Measurements from ENCODE around the gene CENPM. TPM values are rescaled to one million over a fixed set of nuclear protein-coding genes. Genes with fewer than 3 reads are reported as not detected.

CENPM gene
- total and polyA plus RNA-seq, 2 experiments from 2014 or later, result 50.0 to 61.6 TPM

DNA sequence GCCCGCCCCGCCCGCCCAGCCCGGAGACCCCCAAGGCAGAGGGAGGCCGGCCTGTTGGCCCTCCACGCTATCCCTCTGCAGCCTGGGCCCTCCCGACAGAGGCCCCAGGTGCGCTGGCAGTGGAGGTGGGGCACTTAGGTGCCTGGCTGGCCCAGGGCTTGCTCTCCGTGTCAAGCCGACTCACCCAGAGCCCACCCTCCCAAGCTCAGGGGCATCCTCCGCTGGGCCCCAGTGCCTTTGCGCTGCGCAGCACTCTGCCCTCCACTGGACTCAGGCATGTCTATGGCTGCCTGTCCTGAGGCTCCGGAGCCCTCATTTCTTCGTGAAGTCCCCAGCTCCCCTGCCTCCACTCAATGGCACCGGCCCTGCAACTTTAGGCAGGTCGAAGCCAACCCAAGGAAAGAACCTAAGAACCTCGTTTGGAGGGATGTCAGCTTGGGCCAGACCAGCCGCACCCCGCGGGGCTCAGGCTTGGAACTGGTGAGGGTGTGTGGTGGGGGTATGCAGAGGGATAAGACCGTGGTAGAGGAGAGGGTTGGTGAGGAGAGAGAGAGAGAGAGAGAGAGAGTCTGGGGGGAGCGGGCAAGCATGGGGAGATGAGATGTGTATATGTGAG, 11.1 kb upstream of the CENPM start (continued):
- TF ChIP-seq, protein P1, sequence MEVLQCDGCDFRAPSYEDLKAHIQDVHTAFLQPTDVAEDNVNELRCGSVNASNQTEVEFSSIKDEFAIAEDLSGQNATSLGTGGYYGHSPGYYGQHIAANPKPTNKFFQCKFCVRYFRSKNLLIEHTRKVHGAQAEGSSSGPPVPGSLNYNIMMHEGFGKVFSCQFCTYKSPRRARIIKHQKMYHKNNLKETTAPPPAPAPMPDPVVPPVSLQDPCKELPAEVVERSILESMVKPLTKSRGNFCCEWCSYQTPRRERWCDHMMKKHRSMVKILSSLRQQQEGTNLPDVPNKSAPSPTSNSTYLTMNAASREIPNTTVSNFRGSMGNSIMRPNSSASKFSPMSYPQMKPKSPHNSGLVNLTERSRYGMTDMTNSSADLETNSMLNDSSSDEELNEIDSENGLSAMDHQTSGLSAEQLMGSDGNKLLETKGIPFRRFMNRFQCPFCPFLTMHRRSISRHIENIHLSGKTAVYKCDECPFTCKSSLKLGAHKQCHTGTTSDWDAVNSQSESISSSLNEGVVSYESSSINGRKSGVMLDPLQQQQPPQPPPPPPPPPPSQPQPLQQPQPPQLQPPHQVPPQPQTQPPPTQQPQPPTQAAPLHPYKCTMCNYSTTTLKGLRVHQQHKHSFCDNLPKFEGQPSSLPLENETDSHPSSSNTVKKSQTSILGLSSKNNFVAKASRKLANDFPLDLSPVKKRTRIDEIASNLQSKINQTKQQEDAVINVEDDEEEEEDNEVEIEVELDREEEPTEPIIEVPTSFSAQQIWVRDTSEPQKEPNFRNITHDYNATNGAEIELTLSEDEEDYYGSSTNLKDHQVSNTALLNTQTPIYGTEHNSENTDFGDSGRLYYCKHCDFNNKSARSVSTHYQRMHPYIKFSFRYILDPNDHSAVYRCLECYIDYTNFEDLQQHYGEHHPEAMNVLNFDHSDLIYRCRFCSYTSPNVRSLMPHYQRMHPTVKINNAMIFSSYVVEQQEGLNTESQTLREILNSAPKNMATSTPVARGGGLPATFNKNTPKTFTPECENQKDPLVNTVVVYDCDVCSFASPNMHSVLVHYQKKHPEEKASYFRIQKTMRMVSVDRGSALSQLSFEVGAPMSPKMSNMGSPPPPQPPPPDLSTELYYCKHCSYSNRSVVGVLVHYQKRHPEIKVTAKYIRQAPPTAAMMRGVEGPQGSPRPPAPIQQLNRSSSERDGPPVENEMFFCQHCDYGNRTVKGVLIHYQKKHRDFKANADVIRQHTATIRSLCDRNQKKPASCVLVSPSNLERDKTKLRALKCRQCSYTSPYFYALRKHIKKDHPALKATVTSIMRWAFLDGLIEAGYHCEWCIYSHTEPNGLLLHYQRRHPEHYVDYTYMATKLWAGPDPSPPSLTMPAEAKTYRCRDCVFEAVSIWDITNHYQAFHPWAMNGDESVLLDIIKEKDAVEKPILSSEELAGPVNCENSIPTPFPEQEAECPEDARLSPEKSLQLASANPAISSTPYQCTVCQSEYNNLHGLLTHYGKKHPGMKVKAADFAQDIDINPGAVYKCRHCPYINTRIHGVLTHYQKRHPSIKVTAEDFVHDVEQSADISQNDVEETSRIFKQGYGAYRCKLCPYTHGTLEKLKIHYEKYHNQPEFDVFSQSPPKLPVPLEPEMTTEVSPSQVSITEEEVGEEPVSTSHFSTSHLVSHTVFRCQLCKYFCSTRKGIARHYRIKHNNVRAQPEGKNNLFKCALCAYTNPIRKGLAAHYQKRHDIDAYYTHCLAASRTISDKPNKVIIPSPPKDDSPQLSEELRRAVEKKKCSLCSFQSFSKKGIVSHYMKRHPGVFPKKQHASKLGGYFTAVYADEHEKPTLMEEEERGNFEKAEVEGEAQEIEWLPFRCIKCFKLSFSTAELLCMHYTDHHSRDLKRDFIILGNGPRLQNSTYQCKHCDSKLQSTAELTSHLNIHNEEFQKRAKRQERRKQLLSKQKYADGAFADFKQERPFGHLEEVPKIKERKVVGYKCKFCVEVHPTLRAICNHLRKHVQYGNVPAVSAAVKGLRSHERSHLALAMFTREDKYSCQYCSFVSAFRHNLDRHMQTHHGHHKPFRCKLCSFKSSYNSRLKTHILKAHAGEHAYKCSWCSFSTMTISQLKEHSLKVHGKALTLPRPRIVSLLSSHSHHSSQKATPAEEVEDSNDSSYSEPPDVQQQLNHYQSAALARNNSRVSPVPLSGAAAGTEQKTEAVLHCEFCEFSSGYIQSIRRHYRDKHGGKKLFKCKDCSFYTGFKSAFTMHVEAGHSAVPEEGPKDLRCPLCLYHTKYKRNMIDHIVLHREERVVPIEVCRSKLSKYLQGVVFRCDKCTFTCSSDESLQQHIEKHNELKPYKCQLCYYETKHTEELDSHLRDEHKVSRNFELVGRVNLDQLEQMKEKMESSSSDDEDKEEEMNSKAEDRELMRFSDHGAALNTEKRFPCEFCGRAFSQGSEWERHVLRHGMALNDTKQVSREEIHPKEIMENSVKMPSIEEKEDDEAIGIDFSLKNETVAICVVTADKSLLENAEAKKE (CRISPR knock-in tag; IDR thresholded peaks at IDR 0.05), result no peak
- no peak for TF ChIP-seq ZNF331 (CRISPR knock-in tag; IDR thresholded peaks at IDR 0.05; ENCODE audit: low read depth)
- TF ChIP-seq, protein P2, sequence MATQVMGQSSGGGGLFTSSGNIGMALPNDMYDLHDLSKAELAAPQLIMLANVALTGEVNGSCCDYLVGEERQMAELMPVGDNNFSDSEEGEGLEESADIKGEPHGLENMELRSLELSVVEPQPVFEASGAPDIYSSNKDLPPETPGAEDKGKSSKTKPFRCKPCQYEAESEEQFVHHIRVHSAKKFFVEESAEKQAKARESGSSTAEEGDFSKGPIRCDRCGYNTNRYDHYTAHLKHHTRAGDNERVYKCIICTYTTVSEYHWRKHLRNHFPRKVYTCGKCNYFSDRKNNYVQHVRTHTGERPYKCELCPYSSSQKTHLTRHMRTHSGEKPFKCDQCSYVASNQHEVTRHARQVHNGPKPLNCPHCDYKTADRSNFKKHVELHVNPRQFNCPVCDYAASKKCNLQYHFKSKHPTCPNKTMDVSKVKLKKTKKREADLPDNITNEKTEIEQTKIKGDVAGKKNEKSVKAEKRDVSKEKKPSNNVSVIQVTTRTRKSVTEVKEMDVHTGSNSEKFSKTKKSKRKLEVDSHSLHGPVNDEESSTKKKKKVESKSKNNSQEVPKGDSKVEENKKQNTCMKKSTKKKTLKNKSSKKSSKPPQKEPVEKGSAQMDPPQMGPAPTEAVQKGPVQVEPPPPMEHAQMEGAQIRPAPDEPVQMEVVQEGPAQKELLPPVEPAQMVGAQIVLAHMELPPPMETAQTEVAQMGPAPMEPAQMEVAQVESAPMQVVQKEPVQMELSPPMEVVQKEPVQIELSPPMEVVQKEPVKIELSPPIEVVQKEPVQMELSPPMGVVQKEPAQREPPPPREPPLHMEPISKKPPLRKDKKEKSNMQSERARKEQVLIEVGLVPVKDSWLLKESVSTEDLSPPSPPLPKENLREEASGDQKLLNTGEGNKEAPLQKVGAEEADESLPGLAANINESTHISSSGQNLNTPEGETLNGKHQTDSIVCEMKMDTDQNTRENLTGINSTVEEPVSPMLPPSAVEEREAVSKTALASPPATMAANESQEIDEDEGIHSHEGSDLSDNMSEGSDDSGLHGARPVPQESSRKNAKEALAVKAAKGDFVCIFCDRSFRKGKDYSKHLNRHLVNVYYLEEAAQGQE (IDR thresholded peaks at IDR 0.05; ENCODE audit: unreplicated experiment), result no peak

DNA sequence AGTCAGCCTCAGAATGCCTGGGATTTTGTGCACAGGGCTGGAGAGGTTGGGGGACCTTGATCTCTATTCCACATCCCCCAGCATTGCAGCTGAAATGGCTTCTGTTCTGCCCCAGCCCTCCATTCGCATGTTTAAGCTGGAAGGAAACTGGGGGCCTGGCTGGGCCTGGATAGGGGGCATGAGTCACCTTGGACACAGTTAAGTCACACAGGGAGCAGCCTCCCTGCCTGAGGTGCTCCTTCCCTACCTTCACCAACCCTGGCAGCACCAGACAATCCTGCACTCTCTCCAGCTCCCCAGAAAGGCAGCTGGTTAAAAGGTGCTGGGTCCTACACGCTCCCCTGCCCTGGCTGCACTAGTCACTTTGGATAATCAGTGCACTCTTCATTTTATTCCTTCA, 5.8 kb upstream of the CENPM start:
- peaks cover 9% of the 10 kb centered on the region for H3K4me1 ChIP-seq (ENCODE audit: insufficient read depth)
- no peaks in the 10 kb centered on the region for H3K9me2 ChIP-seq (ENCODE audit: insufficient read depth)
- Mint-ChIP-seq H3K36me3 (ENCODE audit: low read depth) (peaks cover 2% of the 10 kb centered on the region; the same call in 2 of the 3 replicates), H3K27ac (no peak overlapping the region), H3K4me1 (peaks cover 17% of the 10 kb centered on the region), H3K9me3 (peaks cover 3% of the 10 kb centered on the region; the same call in 2 of the 3 replicates), H3K27me3 (ENCODE audit: insufficient read depth, low read depth, poor library complexity) (peaks cover 15% of the 10 kb centered on the region), H3K4me3 (no peak overlapping the region)
- no peaks in the 10 kb centered on the region for H3K79me2 ChIP-seq (replicated peaks; ENCODE audit: insufficient read depth)
- ATAC-seq, result no peak
- H3F3A ChIP-seq (replicated peaks; ENCODE audit: low read depth), result 0 out of 2 replicates have a peak, but pooled peaks cover 6% of the 10 kb centered on the region
- DNase-seq (ENCODE audit: low spot score), result no peak
- no peaks in the 10 kb centered on the region for H3K36me3 ChIP-seq (ENCODE audit: insufficient read depth)
- no peak overlapping the region for H2AFZ ChIP-seq
- no peak overlapping the region for H3K4me2 ChIP-seq
- no peak overlapping the region for H3K27ac ChIP-seq (ENCODE audit: low read depth)
- no peak overlapping the region for H3K4me3 ChIP-seq
- no peaks in the 10 kb centered on the region for H3K27me3 ChIP-seq (ENCODE audit: insufficient read depth)
- H4K20me1 ChIP-seq (replicated peaks; ENCODE audit: insufficient read depth), result no peaks in the 10 kb centered on the region; the same call in 1 of the 2 replicates
- TF ChIP-seq EZH2phosphoT487 (IDR thresholded peaks at IDR 0.05; ENCODE audit: unreplicated experiment) (no peak), STAT1 (IDR thresholded peaks at IDR 0.05; ENCODE audit: unreplicated experiment) (no peak)
- TF ChIP-seq, protein P3, sequence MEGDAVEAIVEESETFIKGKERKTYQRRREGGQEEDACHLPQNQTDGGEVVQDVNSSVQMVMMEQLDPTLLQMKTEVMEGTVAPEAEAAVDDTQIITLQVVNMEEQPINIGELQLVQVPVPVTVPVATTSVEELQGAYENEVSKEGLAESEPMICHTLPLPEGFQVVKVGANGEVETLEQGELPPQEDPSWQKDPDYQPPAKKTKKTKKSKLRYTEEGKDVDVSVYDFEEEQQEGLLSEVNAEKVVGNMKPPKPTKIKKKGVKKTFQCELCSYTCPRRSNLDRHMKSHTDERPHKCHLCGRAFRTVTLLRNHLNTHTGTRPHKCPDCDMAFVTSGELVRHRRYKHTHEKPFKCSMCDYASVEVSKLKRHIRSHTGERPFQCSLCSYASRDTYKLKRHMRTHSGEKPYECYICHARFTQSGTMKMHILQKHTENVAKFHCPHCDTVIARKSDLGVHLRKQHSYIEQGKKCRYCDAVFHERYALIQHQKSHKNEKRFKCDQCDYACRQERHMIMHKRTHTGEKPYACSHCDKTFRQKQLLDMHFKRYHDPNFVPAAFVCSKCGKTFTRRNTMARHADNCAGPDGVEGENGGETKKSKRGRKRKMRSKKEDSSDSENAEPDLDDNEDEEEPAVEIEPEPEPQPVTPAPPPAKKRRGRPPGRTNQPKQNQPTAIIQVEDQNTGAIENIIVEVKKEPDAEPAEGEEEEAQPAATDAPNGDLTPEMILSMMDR (conservative IDR thresholded peaks at IDR 0.05; ENCODE audit: low read depth in 2 of 2), result no peak
- TF ChIP-seq, protein P2 (IDR thresholded peaks at IDR 0.05; ENCODE audit: unreplicated experiment), result no peak

All from GM23338 (cell line).